ENCODE data around the gene EEFSEC. TPM values are rescaled to one million over a fixed set of nuclear protein-coding genes. Genes with fewer than 3 reads are reported as not detected.

EEFSEC gene
- polyA plus RNA-seq, 1 donor (not counting 4 experiments of a cell fraction or from before 2014, with no cell fraction given): 8.7 TPM

GRCh38 chr3:128429275-128429674, 276.0 kb downstream of the EEFSEC start:
- peaks cover 52% of the 10 kb centered on the region for H3K27me3 ChIP-seq (ENCODE audit: control insufficient read depth, extremely low read depth, insufficient read depth, low read length)
- H3K9me1 ChIP-seq (ENCODE audit: control insufficient read depth, extremely low read depth, insufficient read depth, low read length): no peaks in the 10 kb centered on the region
- FAIRE-seq: no peak
- no peak overlapping the region for H3K27ac ChIP-seq (ENCODE audit: control insufficient read depth, insufficient read depth, low read length)
- no peak overlapping the region for H3K9ac ChIP-seq (ENCODE audit: control insufficient read depth, extremely low read depth, insufficient read depth, low read length)
- no peak for TF ChIP-seq EZH2 (IDR thresholded peaks at IDR 0.05; ENCODE audit: low read length)
- no peak for TF ChIP-seq CTCF (optimal IDR thresholded peaks at IDR 0.05 in 1 of 3, IDR thresholded peaks at IDR 0.05 in 1 of 3, conservative IDR thresholded peaks at IDR 0.05 in 1 of 3; ENCODE audit: extremely low read depth in 1 of 3, insufficient read depth in 2 of 3, low read length in 3 of 3)
- H2AFZ ChIP-seq (ENCODE audit: control insufficient read depth, low read length): no peak overlapping the region
- no peaks in the 10 kb centered on the region for H3K4me1 ChIP-seq (ENCODE audit: control insufficient read depth, extremely low read depth, insufficient read depth, low read length)
- no peak overlapping the region for H3K4me2 ChIP-seq (ENCODE audit: control insufficient read depth, extremely low read depth, insufficient read depth, low read depth, low read length)
- H3K36me3 ChIP-seq (ENCODE audit: control insufficient read depth in 2 of 2, extremely low read depth in 1 of 2, insufficient read depth in 2 of 2, low read length in 2 of 2): no peaks in the 10 kb centered on the region
- no peak for DNase-seq (ENCODE audit: low read depth, low spot score)
- H3K9me3 ChIP-seq (ENCODE audit: control insufficient read depth, low read depth, low read length): no peaks in the 10 kb centered on the region
- dilution Hi-C loops (cut with MboI; ENCODE audit: extremely low pct_ligation_motif_present, low sequenced_read_pairs): no loop called here
- H3K79me2 ChIP-seq (ENCODE audit: control insufficient read depth, insufficient read depth, low read length): no peaks in the 10 kb centered on the region
- H4K20me1 ChIP-seq (ENCODE audit: control insufficient read depth, extremely low read depth, insufficient read depth, low read length): peaks cover 3% of the 10 kb centered on the region
- no peak overlapping the region for H3K4me3 ChIP-seq (ENCODE audit: control insufficient read depth in 2 of 3, extremely low read depth in 1 of 3, insufficient read depth in 2 of 3, low read depth in 1 of 3, low read length in 3 of 3)

DNA sequence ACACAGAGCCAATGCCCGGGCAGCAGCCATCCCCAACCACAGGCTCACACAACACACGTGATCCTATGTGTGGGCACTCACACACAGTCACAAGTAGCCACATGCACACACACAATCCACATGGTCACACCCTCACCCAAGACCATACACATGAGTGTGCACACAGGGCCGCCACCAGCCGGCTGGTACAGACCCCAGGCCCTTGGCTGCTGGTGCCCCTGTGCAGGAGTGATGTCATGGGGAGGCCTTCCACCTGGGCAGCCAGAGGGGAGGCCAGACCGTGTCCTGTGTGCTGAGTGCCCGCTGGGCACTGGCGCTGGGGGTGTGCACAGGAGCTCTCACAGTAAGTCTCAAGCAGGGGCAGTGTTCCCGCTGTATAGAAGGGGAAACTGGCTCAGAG, 276.5 kb downstream of the EEFSEC start:
- Histone ChIP-seq H3K27ac (ENCODE audit: control insufficient read depth, insufficient read depth, low read length) (no peak overlapping the region), H4K20me1 (ENCODE audit: control insufficient read depth, extremely low read depth, insufficient read depth, low read length) (peaks cover 3% of the 10 kb centered on the region), H3K4me1 (ENCODE audit: control insufficient read depth, extremely low read depth, insufficient read depth, low read length) (no peaks in the 10 kb centered on the region), H3K4me3 (ENCODE audit: control insufficient read depth in 2 of 3, extremely low read depth in 1 of 3, insufficient read depth in 2 of 3, low read depth in 1 of 3, low read length in 3 of 3) (no peak overlapping the region), H2AFZ (ENCODE audit: control insufficient read depth, low read length) (no peak overlapping the region), H3K4me2 (ENCODE audit: control insufficient read depth, extremely low read depth, insufficient read depth, low read depth, low read length) (no peak overlapping the region), H3K9me3 (ENCODE audit: control insufficient read depth, low read depth, low read length) (no peaks in the 10 kb centered on the region), H3K9me1 (ENCODE audit: control insufficient read depth, extremely low read depth, insufficient read depth, low read length) (no peaks in the 10 kb centered on the region), H3K27me3 (ENCODE audit: control insufficient read depth, extremely low read depth, insufficient read depth, low read length) (peaks cover 56% of the 10 kb centered on the region), H3K36me3 (ENCODE audit: control insufficient read depth in 2 of 2, extremely low read depth in 1 of 2, insufficient read depth in 2 of 2, low read length in 2 of 2) (no peaks in the 10 kb centered on the region), H3K9ac (ENCODE audit: control insufficient read depth, extremely low read depth, insufficient read depth, low read length) (no peak overlapping the region), H3K79me2 (ENCODE audit: control insufficient read depth, insufficient read depth, low read length) (no peaks in the 10 kb centered on the region)
- dilution Hi-C loops (cut with MboI; ENCODE audit: extremely low pct_ligation_motif_present, low sequenced_read_pairs): no loop called here
- no peak for FAIRE-seq
- no peak for DNase-seq (ENCODE audit: low read depth, low spot score)
- no peak for TF ChIP-seq EZH2 (IDR thresholded peaks at IDR 0.05; ENCODE audit: low read length)
- no peak for TF ChIP-seq CTCF (optimal IDR thresholded peaks at IDR 0.05 in 1 of 3, IDR thresholded peaks at IDR 0.05 in 1 of 3, conservative IDR thresholded peaks at IDR 0.05 in 1 of 3; ENCODE audit: extremely low read depth in 1 of 3, insufficient read depth in 2 of 3, low read length in 3 of 3)
